Measurements from ENCODE around the gene SORCS2.

DNA sequence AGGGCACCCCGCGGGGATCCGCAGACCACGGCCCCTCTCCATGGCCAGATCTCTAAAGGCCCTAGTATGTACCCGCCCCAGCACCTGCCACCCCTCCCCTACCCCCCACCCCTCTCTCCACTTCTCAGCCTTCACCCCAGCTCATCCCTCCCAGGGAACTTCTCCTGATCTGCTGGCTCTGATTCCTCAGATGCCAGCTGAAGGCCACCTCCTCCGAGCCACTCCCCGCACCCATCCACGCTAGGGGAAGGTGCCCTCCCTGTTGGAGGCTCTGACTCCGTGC is 230.5 kb downstream of the SORCS2 start:
- TF ChIP-seq TARDBP (IDR thresholded peaks at IDR 0.05) (no peak), SP1 (IDR thresholded peaks at IDR 0.05) (no peak), FOXM1 (IDR thresholded peaks at IDR 0.05; ENCODE audit: borderline replicate concordance) (no peak), SUZ12 (IDR thresholded peaks at IDR 0.05) (no peak), NFRKB (IDR thresholded peaks at IDR 0.05) (no peak), FOXK2 (IDR thresholded peaks at IDR 0.05) (no peak), ARNT (IDR thresholded peaks at IDR 0.05) (no peak), LEF1 (IDR thresholded peaks at IDR 0.05; ENCODE audit: borderline replicate concordance) (no peak), HDGF (IDR thresholded peaks at IDR 0.05; ENCODE audit: borderline replicate concordance) (no peak)
- TF ChIP-seq, protein P1, sequence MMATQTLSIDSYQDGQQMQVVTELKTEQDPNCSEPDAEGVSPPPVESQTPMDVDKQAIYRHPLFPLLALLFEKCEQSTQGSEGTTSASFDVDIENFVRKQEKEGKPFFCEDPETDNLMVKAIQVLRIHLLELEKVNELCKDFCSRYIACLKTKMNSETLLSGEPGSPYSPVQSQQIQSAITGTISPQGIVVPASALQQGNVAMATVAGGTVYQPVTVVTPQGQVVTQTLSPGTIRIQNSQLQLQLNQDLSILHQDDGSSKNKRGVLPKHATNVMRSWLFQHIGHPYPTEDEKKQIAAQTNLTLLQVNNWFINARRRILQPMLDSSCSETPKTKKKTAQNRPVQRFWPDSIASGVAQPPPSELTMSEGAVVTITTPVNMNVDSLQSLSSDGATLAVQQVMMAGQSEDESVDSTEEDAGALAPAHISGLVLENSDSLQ (IDR thresholded peaks at IDR 0.05) = no peak
